Ovary (tissue), 10 donors: ENCODE results near the gene CHN2. TPM values are rescaled to one million over a fixed set of nuclear protein-coding genes. Genes with fewer than 3 reads are reported as not detected.
A peak's percentile ranks its signal among the peaks of the same experiment; 100 is the strongest.

Experiments used
- DNase-seq, 5 donors: peaks; one replicate each; pipeline ENCODE4 v3.0.0-alpha.2; 2019 to 2020
- H3K27ac ChIP-seq, 2 donors: fragments of 200-600 bp; one replicate each; pipeline versions ENCODE4 v1.5.1 to v1.8.0; 2019 to 2022
- H3K27me3 ChIP-seq: fragments of 200-600 bp; one replicate; pipeline ENCODE4 v1.8.0; 2022
- H3K36me3 ChIP-seq: fragments of 200-600 bp; sonication (generic); one replicate; pipeline ENCODE4 v1.5.1; 2019
- H3K4me1 ChIP-seq: one replicate; pipeline ENCODE4 v1.8.1; 2013; ENCODE audit warnings: mild to moderate bottlenecking, moderate library complexity; ENCODE audit not compliant: insufficient read depth
- H3K4me3 ChIP-seq: fragments of 200-600 bp; sonication (generic); one replicate; pipeline ENCODE4 v1.5.1; 2017
- H3K9me3 ChIP-seq, 2 donors: fragments of 200-600 bp in 1 of 2; sonication (generic) in 1 of 2; one replicate each; pipeline versions ENCODE4 v1.5.1 to v1.8.1; 2013 to 2019; ENCODE audit warnings: mild to moderate bottlenecking in 1 of 2, moderate library complexity in 1 of 2
- EP300 ChIP-seq: sonication (generic); formaldehyde crosslinking; IDR thresholded peaks from one replicate; pipeline ENCODE4 v1.6.1; 2017; ENCODE audit warnings: antibody characterized with exemption
- POLR2A ChIP-seq: fragments of 450-650 bp; IDR thresholded peaks from one replicate; pipeline ENCODE4 v1.6.1; 2017; ENCODE audit warnings: antibody characterized with exemption, mild to moderate bottlenecking, moderate library complexity
- WGBS, 3 donors: extraction: QIAGEN DNeasy Blood & Tissue Kit in 1 of 3; methylation state at CpG; one replicate each; pipeline versions ENCODE4 v1.1.5 to v1.1.7; 2013 to 2017; 5-methylcytosine and 5-hydroxymethylcytosine counted together
- intact Hi-C, 4 donors: fragments of 100-400 bp; cut with DNase I; formaldehyde crosslinking; loops; one replicate each; pipeline versions ENCODE4 v1.11.0 to v1.15.1; 2022 to 2023
- long read RNA-seq, 3 donors: library from polyadenylated mRNA in 2 of 3; unstranded in 2 of 3; transcript quantifications; one replicate each; pipeline ENCODE4 v2.0.0 and lab custom pipeline, GENCODE V29; 2021 to 2026
- polyA plus RNA-seq, 2 donors: library from polyadenylated mRNA; stranded (reverse); fragments of 200-250 nt in 1 of 2; fragments of 350-450 nt in 1 of 2; fragmentation: Illumina TruSeq in 1 of 2; extraction: RNeasy Lipid Tissue Mini Kit (QIAGEN cat#74804) in 1 of 2; gene quantifications; one replicate each; pipeline ENCODE4 v1.2.3, GENCODE V29; 2013 to 2014
- total RNA-seq, 7 donors: library from RNA; depleted of rRNA in 2 of 7; stranded (reverse); fragments of >200 nt in 2 of 7; fragmentation: NEBNext Ultra II Directional in 3 of 7; extraction: Animal tissue kit (Norgen Biotek cat#: 25700) in 3 of 7; gene quantifications; one replicate each; pipeline versions ENCODE4 v1.1.0 to v1.2.4, GENCODE V29; 2016 to 2023
- TF ChIP-seq, protein P1 (sequence below), 3 donors: fragments of 450-650 bp in 2 of 3; fragments of 200-600 bp in 1 of 3; IDR thresholded peaks; one replicate each; pipeline versions ENCODE4 v1.5.1 to v1.8.0; 2016 to 2022; ENCODE audit warnings: antibody characterized with exemption in 3 of 3, mild to moderate bottlenecking in 1 of 3
- donor health status: DM: no; HTN: no; CAD: no; lungs with moderate emphysema.
- donor health status: DM: no; HTN: no; CAD: no.
- donor health status: Bipolar disorder and iron deficiency.
- donor health status: DM: yes; HTN: yes; CAD: no.
- donor health status: DM: no; HTN: no; CAD: no.
- donor health status: DM: yes; HTN: yes; CAD: no.

CHN2 gene
- total RNA-seq (10 to 100 TPM; 17.9 to 32.6 (median 22.9) TPM), polyA plus RNA-seq (10 to 100 TPM; 20.5 to 22.3 TPM)
- long read RNA-seq, donor 1, transcript CHN2-208 (7 exons, 2,991 nt) = major isoform, 25 of 51 reads
- long read RNA-seq, donor 1, partial matches to known transcripts = 2 of 51 reads
- long read RNA-seq, donor 1, other reads (novel, unspliced or antisense) = 20 of 51 reads
- long read RNA-seq, donor 2, partial matches to known transcripts = 0 of 3 reads
- long read RNA-seq, donor 2, other reads (novel, unspliced or antisense) = 0 of 3 reads
- long read RNA-seq, donor 3, transcript CHN2-208 (7 exons, 2,991 nt) = major isoform, 9 of 30 reads
- long read RNA-seq, donor 3, transcript CHN2-201 (13 exons, 3,530 nt) = minor isoform, 6 of 30 reads
- long read RNA-seq, donor 3, partial matches to known transcripts = 3 of 30 reads
- long read RNA-seq, donor 3, other reads (novel, unspliced or antisense) = 11 of 30 reads

GRCh38 chr7:29194594-29195427 is at the start of gene CHN2:
Gene CHN2 (plus strand): TSS chr7:29194775.
- intact Hi-C loops = loop anchor here in 3 of 4 donors (5.0 to 10.0 kb wide), 5 partner anchors 150 to 270 kb away; no protein-coding TSS in a partner anchor
- Histone ChIP-seq H3K27ac (peak within 1 kb of the TSS in 1 of 2 donors; percentile 27), H3K4me1 (peaks cover 2% of the 10 kb centered on the region), H3K27me3 (no peaks in the 10 kb centered on the region), H3K9me3 (no peaks in the 10 kb centered on the region), H3K36me3 (no peaks in the 10 kb centered on the region), H3K4me3 (peak within 1 kb of the TSS; percentile 49)
- 0 to 1% (median 0%) methylated on average over 58 to 89 of the region's 89 CpGs for WGBS, 3 donors
- peak; percentile 49 to 70 (median 54) for DNase-seq
- TF ChIP-seq, protein P1, sequence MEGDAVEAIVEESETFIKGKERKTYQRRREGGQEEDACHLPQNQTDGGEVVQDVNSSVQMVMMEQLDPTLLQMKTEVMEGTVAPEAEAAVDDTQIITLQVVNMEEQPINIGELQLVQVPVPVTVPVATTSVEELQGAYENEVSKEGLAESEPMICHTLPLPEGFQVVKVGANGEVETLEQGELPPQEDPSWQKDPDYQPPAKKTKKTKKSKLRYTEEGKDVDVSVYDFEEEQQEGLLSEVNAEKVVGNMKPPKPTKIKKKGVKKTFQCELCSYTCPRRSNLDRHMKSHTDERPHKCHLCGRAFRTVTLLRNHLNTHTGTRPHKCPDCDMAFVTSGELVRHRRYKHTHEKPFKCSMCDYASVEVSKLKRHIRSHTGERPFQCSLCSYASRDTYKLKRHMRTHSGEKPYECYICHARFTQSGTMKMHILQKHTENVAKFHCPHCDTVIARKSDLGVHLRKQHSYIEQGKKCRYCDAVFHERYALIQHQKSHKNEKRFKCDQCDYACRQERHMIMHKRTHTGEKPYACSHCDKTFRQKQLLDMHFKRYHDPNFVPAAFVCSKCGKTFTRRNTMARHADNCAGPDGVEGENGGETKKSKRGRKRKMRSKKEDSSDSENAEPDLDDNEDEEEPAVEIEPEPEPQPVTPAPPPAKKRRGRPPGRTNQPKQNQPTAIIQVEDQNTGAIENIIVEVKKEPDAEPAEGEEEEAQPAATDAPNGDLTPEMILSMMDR (IDR thresholded peaks at IDR 0.05) = no peak
- TF ChIP-seq POLR2A (no peak), EP300 (no peak)

DNA sequence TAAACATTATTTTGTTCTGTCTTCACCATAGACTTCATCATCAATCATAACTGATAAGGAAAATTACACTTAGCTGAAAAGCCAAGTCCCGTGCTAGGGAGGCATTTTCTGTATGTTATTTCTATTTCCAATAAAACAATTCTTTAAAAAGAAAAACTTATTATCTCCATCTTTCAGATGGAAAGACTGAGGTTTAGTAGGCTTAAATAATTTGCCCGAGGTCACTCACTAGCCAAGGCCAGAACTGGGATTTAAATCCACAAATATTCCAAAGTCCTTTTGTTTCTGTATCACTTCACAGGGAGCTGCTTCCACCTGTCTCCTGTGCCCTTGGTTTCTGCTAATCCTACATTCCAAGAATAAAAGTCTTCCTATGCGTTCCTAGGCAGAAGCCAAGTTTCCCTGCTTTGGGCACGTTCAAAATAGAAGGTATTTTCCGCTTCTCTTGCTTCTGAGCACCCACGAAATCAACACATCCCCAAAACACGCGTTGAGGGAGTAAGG is 49.0 kb upstream of the CHN2 start:
- DNase-seq = no peak
- Histone ChIP-seq H3K36me3 (no peaks in the 10 kb centered on the region), H3K4me1 (no peaks in the 10 kb centered on the region), H3K9me3 (no peaks in the 10 kb centered on the region), H3K4me3 (peak overlapping the region; percentile 27), H3K27me3 (no peaks in the 10 kb centered on the region), H3K27ac (no peak overlapping the region)
- intact Hi-C loops = no loop called here
- TF ChIP-seq, protein P1 (IDR thresholded peaks at IDR 0.05) = no peak
- TF ChIP-seq EP300 (no peak), POLR2A (no peak)
- 7 to 12% (median 7%) methylated on average over 8 of the region's 8 CpGs for WGBS, 3 donors

DNA sequence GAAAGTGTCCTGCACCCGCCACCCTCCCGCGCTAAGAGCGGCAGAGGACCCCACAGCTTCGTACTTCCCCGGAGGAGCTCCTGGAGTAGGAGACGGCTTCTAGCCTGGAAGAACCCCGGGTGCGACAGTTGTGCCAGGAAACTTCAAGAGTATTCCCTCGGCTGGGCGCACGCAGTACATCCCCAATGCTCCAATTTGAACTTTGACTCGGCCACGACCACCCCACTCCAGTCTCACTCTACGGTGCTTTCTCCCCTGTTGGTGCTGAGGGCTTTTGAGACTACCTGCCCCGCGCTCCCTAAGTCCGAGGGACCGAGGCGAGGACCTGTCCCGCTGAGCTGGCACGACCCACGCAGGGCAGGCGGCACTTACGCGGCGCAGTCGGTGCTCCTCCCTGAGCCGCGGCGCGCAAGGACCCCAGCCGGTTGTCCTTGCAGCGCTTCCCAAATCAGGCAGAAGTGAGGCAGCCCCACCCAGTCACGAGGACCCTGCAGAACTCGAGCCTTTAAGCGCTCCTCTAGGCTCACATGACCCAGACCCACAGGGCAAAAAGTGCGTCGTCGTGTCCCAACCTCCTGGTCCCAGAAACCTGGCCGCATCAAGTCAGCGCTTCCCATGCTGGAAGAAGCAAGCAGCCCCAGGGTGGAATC is 48.4 kb upstream of the CHN2 start, which contains the start of gene CPVL:
CPVL (minus strand) TSS at position 481 of the 650 bp plus-strand sequence. CDS start 25,476 bp downstream, outside the sequence.
- Histone ChIP-seq H3K9me3 (no peaks in the 10 kb centered on the region), H3K36me3 (no peaks in the 10 kb centered on the region), H3K4me3 (peak within 1 kb of the TSS; percentile 27), H3K27me3 (no peaks in the 10 kb centered on the region), H3K4me1 (no peaks in the 10 kb centered on the region), H3K27ac (no peak within 1 kb of the TSS)
- 1% methylated on average over 30 to 42 of the region's 42 CpGs for WGBS, 3 donors
- TF ChIP-seq, protein P1 (IDR thresholded peaks at IDR 0.05) = no peak
- TF ChIP-seq POLR2A (no peak), EP300 (no peak)
- peak; percentile 28 to 55 (median 50) for DNase-seq
- intact Hi-C loops = no loop called here
